Endometrial microvascular endothelial cells (primary cell): ENCODE data around the gene IFT88. TPM values are rescaled to one million over a fixed set of nuclear protein-coding genes. Genes with fewer than 3 reads are reported as not detected.
"Not testable (repeated sequence)": the region's sequence is repeated elsewhere in the genome, so short reads cannot be mapped to it uniquely, and the experiment has no call there.

Experiments used
- in situ Hi-C: cut with HindIII; loops from 2 replicates; pipeline ENCODE4 v1.10.0; 2017; ENCODE audit warnings: low sequenced_read_pairs, low pct_unique_long_range_greater_than_20kb; ENCODE audit errors: inconsistent ontology term
- total RNA-seq: library from RNA; depleted of rRNA; stranded (reverse); fragments of >200 nt; gene quantifications from one replicate; pipeline ENCODE4 v1.2.3, GENCODE V29; 2015; ENCODE audit errors: inconsistent ontology term

The IFT88 gene
- total RNA-seq, 1 donor from 2014 or later: 7.8 TPM

DNA sequence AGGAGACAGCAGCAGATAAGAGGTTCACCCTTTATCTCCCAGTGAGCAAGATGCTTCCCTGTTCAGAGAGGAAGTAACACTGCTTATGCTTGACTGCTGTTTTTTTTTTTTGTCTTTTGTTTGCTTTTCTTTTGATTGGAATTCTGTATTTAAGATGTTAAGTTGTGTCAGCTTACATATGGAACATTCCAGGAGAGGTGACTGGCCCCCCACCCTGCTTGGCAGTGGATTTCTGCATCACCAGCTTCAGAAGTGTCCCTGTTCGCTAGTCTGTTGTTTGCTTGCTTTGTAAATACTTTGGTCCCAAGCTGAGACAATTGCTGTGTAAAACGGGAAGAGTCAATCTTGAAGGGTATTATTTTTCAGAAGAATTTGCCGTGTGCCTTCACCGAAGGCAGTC lies 43.0 kb downstream of the IFT88 start:
- in situ Hi-C loops: no loop called here

DNA sequence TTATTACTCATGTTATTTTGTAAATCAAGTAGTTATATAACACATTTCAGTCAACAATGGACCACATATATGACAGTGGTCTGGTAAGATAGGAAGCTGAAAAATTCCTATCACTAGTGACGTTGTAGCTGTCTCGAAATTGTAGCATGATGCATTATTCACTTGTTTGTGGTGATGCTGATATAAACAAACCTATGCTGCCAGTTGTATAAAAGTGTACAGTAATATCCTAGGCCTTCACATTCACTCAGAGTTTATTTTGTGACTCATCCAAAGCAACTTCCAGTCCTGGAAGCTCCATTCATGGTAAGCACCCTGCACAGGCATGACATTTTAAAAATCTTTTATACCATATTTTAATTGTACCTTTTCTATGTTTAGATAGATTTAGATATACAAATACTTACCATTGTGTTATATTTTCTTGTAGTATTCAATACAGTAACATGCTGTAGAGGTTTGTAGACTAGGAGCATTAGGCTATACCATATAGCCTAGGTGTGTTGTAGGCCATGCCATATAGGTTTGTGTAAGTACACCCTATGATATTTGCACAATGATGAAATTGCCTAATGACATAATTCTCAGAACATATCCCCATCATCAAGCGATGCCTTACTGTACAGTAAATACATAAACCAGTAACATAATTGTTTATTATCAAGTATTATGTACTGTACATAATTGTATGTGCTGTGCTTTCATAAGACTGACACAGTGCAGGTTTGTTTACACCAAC lies 49.3 kb downstream of the IFT88 start:
- in situ Hi-C loops: no loop called here

- in situ Hi-C loops: no loop called here
Measured at GRCh38 chr13:20623000-20623399, 56.0 kb downstream of the IFT88 start.

DNA sequence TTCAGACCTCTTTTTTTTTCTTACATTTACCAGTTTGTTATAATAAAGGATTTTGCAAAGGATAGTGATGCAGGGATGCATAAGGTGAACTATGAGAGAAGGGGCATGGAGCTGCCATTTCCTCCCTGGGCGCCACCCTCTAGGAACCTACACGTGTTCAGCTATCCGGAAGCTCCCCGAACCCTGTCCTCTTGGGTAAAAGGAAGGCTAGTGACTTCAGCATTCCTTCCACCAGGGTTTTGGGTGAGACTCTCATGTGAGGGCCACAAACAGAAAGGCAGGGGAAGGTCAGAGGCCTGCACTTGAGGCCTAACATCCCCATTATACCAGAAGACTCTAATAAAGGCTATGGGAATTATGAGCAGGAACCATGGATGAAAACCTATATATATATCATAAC lies 57.3 kb downstream of the IFT88 start:
- in situ Hi-C loops: no loop called here

GRCh38 chr13:20633802-20634201 lies 66.8 kb downstream of the IFT88 start:
- in situ Hi-C loops: no loop called here

GRCh38 chr13:20636079-20636478 lies 69.1 kb downstream of the IFT88 start:
- in situ Hi-C loops: no loop called here

DNA sequence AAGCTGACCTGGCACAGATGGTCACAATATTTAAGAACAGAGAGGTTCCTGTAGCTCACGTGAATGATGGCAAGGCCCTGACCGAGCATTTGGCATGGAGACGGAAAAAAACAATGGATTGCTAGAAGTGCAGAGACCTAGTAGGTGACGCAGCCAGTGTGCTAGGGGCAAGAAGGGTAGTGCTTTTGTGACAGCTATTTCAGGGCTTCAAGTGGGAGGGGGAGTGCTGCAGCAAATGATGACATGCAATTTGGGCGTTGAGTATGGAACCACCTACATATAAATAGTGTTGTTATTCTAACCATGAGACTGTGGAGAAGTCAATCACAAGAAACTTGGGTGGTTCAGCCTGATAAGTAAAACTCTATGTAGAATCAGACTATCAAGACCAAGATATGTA lies 70.9 kb downstream of the IFT88 start:
- in situ Hi-C loops: no loop called here

GRCh38 chr13:20647758-20648157 lies 80.8 kb downstream of the IFT88 start:
- in situ Hi-C loops: no loop called here

DNA sequence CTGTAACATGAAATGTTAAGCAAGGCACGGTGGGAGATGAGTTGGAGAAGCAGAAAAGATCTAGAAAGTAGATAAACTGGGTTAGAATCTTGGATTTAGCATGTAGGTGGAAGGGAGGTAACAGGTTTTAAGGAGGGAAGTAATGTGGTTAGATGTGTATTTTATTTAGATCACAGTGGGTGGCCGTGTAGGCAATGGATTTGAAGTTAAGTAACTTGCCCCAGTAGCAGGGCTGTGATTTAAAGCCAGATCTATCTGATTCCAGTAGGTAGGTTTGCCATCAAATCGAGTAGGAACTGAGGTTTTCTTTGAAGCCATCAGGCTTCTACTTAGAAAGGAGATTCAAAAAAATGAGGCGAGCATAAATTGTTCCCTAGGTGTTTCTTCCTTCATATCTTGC lies 86.0 kb downstream of the IFT88 start:
- in situ Hi-C loops: no loop called here

DNA sequence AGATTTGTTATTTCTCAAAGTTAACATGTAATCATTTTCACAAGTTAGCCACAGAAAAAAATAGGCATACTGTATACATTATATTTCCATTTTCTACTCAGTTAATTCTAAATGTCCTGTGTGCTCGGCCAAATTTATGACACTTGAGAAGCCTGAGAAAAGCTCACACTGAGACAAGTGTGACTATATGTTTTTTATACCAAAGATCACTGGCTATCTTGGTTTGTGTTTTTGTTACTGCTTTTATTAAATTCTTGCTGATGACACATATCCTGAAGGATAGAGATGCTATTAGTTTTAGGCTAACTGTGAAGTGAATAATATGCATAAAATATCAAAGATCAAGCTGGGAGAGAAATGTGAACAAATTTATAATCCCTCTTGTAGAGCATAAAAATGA lies 87.2 kb downstream of the IFT88 start:
- in situ Hi-C loops: no loop called here

DNA sequence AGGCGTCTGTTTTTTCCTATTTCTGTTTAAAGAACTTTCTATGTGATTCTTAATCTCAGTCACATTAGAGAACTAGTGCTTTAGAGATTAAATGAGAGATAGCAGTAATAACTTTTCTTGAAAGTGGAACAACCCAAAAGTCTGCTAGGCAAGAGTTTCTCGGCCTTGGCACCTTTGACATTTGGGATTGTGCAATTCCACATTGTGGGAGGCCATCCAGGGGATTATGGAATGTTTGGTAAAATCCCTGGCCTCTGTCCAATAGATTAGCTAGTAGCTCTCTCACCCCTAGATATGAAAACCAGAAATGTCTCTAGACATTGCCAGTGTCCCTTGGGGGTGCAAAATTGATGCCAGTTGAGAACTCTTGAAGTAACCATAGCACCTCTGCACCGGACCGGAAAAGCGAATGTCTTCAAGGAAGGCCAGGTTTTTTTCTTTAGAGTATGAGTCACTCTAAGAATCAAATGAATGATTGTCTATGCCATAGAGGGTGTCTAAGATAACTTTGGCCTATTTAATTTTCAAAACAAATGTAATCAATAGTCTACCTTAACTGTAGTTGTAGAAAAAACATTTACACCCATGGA lies 91.6 kb downstream of the IFT88 start:
- in situ Hi-C loops: no loop called here

- in situ Hi-C loops: no loop called here
Measured at GRCh38 chr13:20664351-20664750, 97.4 kb downstream of the IFT88 start.

GRCh38 chr13:20666948-20667347 lies 100.0 kb downstream of the IFT88 start:
- in situ Hi-C loops: no loop called here

- in situ Hi-C loops: no loop called here
Measured at GRCh38 chr13:20667857-20668437, 101.0 kb downstream of the IFT88 start.

GRCh38 chr13:20669162-20669561 lies 102.2 kb downstream of the IFT88 start:
- in situ Hi-C loops: no loop called here

DNA sequence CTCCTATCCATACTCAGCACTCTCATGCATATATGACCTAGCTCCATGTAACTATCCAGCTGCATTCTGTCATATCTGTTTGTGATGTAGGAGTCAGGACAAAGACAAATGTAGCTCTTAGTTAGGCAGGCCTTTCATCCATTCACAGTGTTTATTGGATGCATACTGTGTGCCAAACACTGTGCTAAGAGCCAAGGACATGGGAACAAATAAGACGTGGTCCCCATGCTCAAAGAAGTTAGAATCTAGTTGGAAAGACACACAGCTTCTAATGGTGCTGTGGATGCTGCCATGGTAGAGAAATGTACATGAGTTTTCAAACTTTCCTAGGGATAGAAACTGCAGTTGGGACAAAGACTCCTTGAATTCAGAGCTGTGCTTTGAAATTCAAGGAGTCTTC lies 104.8 kb downstream of the IFT88 start:
- in situ Hi-C loops: no loop called here

DNA sequence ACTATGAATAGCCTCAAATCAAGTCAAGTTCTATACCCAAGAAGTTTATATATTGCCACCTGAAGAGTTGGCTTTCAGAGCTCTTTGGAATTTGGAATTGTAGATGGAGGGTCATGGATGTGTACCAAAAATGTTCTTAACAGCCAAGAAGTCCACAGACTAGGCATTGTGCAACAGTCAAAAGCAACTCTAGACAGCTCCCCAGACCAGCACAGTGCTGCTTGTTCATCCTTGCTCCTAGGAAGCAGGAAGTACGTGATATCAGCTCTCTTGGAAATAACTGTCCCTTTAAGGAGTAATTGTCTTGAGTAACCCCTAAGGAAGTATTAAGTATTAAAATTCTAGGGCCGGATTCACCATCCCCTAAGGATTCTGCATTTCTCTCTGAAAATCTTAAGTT lies 105.8 kb downstream of the IFT88 start:
- in situ Hi-C loops: no loop called here

GRCh38 chr13:20673715-20674114 lies 106.8 kb downstream of the IFT88 start:
- in situ Hi-C loops: no loop called here

GRCh38 chr13:20676213-20676612 lies 109.3 kb downstream of the IFT88 start:
- in situ Hi-C loops: no loop called here

DNA sequence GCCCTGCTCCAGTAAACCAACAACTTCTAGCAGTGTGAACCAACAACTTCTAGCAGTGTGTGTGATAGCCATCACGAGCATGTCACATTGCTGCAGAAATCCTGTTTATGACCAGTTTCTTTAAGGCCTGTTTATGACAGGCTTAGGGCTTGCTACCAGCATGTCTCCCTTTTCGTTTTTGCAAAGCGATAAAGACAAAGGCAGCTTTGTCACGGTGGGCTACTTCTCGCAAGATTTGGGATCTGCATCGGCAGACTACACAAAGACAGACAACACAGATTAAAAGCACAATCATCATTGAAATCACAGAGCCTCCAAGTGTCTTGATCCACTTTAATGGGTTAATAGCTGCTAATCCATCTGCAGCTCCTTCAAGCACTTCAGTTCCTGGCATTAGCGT lies 111.6 kb downstream of the IFT88 start:
- in situ Hi-C loops: not testable (repeated sequence)
